22Rv1 (cell line): ENCODE data around the gene UPF1.

Source experiments
- CTCF ChIP-seq: fragments of 450-650 bp; IDR thresholded peaks from 2 replicates; pipeline ENCODE4 v1.5.1; 2017; ENCODE audit warnings: mild to moderate bottlenecking
- ZFX ChIP-seq: fragments of 450-650 bp; IDR thresholded peaks from 2 replicates; pipeline ENCODE4 v1.6.1; 2017; ENCODE audit warnings: antibody characterized with exemption, borderline replicate concordance

- TF ChIP-seq CTCF (no peak), ZFX (no peak)
These were observed 3.0 kb upstream of the UPF1 start for GRCh38 chr19:18828786-18829185.
